ENCODE data around the gene PRXL2A.

GRCh38 chr10:80437227-80437626 lies 28.9 kb downstream of the PRXL2A start:
- TF ChIP-seq CTCF (IDR thresholded peaks at IDR 0.05) (no peak), POLR2A (IDR thresholded peaks at IDR 0.05) (no peak)

All from esophagus squamous epithelium (tissue), 4 donors.